IPS-18a (cell line): Measurements from ENCODE around the gene SPSB2.

Experiments used
- H3K27ac ChIP-seq: one replicate; pipeline ENCODE4 v1.5.1; 2013; ENCODE audit warnings: low read length
- H3K27me3 ChIP-seq: one replicate; pipeline ENCODE4 v1.6.1; 2013; ENCODE audit warnings: mild to moderate bottlenecking, low read length; ENCODE audit not compliant: control insufficient read depth, insufficient read depth
- H3K36me3 ChIP-seq: one replicate; pipeline ENCODE4 v1.6.1; 2013; ENCODE audit warnings: low read depth, low read length; ENCODE audit not compliant: control insufficient read depth
- H3K4me1 ChIP-seq: one replicate; pipeline ENCODE4 v1.6.1; 2013; ENCODE audit warnings: low read depth, low read length; ENCODE audit not compliant: control insufficient read depth
- H3K4me3 ChIP-seq: one replicate; pipeline ENCODE4 v1.5.1; 2013; ENCODE audit warnings: low read length
- H3K9ac ChIP-seq: one replicate; pipeline ENCODE4 v1.6.1; 2013; ENCODE audit warnings: mild to moderate bottlenecking, low read length, moderate library complexity
- H3K9me3 ChIP-seq: one replicate; pipeline ENCODE4 v1.6.1; 2013; ENCODE audit warnings: low read depth, low read length; ENCODE audit not compliant: control insufficient read depth

SPSB2 gene

DNA sequence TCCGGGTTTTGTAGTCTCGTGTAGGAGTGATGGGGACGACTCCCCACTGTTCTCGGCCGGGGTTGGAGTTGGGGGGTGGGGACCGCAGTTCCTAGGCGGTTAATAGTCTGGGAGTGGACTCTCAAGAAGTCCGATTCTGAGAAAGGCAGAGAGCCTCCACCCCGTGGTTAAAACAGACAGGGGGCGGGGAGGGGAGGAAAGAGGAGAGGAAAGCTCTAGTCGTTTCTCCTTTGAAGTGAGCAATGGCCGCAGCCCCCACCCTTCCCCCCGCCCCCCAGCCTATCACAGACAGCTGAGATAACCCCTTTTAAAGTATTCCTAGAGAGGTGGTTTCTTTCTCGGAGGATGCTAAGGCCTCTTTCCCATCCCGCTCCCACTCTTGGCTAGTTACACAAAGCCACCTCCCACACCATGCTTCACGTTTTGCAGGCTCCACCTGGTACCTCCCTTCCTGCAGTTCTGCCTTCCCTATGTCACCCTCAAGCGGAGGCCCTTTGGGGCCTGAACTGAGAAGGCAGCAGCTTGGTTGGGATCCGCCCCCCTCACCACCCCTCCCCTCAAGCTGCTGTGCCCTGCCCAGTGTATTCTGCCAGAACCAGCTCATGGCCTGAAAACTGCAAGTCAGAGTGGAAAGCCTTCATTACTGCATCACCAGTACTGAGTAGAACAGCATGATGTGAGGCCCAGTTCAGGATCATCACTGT lies 20.3 kb downstream of the SPSB2 start:
- peak overlapping the region; percentile 85 for H3K4me3 ChIP-seq
- H3K27ac ChIP-seq = no peak overlapping the region
- peak overlapping the region; percentile 57 for H3K9ac ChIP-seq
- no peaks in the 10 kb centered on the region for H3K27me3 ChIP-seq
- H3K4me1 ChIP-seq = peaks cover 4% of the 10 kb centered on the region
- peaks cover 45% of the 10 kb centered on the region for H3K36me3 ChIP-seq
- no peaks in the 10 kb centered on the region for H3K9me3 ChIP-seq

DNA sequence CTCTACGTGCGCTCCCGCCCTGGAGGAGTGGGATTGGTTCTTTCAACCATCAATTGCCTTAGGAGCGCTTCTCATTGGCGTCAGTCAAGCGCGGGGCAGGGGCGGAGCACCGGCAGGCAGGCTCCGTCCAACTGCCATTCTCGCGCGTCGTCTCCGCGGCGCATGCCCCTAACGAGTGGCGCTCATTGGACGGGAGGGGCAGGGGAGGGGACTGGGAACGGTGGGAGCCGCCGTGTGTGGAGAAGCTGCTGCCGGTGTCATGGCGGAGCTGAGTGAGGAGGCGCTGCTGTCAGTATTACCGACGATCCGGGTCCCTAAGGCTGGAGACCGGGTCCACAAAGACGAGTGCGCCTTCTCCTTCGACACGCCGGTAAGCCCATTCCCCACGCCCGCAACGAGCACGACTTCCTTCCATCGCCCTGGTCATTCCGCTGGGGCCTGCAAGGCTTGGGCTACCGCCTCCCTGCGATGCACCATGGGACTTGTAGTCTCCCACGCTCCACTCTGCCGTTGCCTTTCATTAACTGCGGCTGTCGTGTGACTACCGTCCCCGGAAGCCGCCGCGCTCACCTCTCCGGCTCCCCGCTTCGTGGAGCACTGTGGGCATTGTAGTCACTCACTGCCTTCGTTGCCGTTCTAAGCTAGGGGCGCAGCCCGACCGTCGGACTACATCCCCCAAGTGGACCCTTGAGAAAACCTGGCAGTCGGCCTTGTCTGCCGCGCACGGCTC lies 21.0 kb downstream of the SPSB2 start, which contains the start of gene USP5:
TSS of gene USP5 (plus strand) at position 230 of the 730 bp plus-strand sequence. CDS start at position 260, 30 bp downstream.
- no peaks in the 10 kb centered on the region for H3K27me3 ChIP-seq
- H3K4me3 ChIP-seq = peak within 1 kb of the TSS; percentile 85
- H3K27ac ChIP-seq = peak within 1 kb of the TSS; percentile 78
- peaks cover 45% of the 10 kb centered on the region for H3K36me3 ChIP-seq
- peak within 1 kb of the TSS; percentile 84 for H3K9ac ChIP-seq
- no peaks in the 10 kb centered on the region for H3K9me3 ChIP-seq
- peaks cover 4% of the 10 kb centered on the region for H3K4me1 ChIP-seq

DNA sequence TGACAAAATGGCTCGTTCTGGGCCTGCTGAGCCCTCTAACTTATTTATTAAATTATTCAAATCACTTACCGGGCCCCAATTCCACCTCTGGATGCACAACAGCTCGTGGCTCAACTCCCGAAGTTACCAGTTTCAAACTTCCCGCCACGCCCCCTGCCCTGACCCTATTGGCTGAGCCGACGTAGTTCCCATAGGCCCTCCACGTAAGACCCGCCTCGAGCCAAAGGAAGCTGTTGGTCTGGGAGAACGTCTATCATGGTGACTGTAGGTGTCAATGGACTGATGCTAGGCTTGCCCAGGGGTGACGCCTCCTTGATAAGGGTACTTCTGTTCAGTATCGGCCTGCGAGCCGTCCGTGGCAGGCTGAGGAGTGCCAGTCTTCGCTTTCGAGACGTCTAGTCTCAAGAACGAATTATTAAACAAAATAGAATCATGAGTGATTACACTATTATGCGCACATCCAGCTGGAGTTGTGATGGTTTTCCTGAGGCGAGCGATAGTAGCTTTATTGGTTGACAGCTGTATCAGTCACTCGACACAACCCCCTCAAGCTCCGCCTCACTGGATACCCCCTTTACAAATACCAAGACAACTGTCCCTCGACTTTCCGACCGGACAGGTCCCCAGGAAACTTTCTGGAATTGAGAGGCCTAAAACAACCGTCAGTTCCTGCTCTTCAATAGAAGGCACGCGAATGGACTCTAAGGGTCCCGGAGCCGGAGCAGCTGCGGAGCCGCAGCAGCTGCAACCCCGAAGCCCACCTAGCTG lies 21.8 kb downstream of the SPSB2 start, which contains the start of gene CDCA3:
TSS of gene CDCA3 (minus strand) at position 134 of the 768 bp plus-strand sequence. CDS start 334 bp downstream, outside the sequence.
- Histone ChIP-seq H3K36me3 (peaks cover 43% of the 10 kb centered on the region), H3K4me1 (peaks cover 4% of the 10 kb centered on the region), H3K9ac (peak within 1 kb of the TSS; percentile 84), H3K9me3 (no peaks in the 10 kb centered on the region), H3K27ac (peak within 1 kb of the TSS; percentile 78), H3K4me3 (peak within 1 kb of the TSS; percentile 85), H3K27me3 (no peaks in the 10 kb centered on the region)

DNA sequence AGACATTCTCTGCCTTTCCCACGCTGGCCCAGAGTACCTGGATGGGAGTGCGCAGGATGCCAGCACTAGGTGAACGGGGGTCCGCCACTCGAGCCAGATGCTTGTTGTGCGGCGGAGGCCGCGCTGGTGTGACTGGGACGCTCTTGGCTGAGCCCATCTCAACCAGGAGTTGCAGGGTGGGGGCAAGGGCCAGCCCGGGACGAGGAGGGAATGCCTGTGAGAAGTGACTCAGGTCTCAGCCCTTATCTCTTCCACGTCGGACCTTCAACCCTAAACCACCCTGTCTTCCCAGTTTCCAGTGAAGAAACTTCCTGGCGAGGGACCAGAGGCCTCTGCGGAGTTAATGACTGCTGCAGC lies 22.3 kb downstream of the SPSB2 start:
- Histone ChIP-seq H3K9ac (peak overlapping the region; percentile 82), H3K36me3 (peaks cover 43% of the 10 kb centered on the region), H3K27ac (no peak overlapping the region), H3K4me3 (peak overlapping the region; percentile 85), H3K9me3 (no peaks in the 10 kb centered on the region), H3K27me3 (no peaks in the 10 kb centered on the region), H3K4me1 (peaks cover 4% of the 10 kb centered on the region)

DNA sequence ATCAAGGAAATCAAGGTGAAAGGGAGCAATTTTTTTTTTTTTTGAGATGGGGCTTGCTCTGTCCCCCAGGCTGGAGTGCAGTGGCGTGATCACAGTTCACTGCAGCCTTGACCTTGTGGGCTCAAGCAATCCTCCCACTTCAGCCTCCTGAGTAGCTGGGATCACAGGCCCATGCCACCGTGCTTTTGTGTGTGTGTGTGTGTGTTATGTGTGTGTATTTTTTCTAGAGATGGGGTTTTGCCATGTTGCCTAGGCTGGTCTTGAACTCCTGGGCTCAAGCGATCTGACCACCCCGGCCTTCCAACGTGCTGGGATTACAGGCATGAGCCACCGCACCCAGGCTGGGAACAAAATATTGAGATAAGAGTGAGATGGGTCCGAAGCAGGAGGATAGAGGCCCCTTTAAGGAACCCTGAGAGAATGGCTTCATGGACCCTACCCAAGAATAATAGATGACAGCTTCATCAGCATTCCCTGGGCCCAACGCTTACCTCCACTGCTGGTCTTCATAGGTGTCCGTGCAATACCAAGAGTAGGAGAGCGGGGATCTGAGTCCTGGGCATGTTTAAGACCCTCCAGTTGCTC lies 23.0 kb downstream of the SPSB2 start:
- Histone ChIP-seq H3K36me3 (peaks cover 45% of the 10 kb centered on the region), H3K4me1 (peaks cover 4% of the 10 kb centered on the region), H3K27ac (no peak overlapping the region), H3K4me3 (peak overlapping the region; percentile 85), H3K27me3 (no peaks in the 10 kb centered on the region), H3K9me3 (no peaks in the 10 kb centered on the region), H3K9ac (peak overlapping the region; percentile 82)

DNA sequence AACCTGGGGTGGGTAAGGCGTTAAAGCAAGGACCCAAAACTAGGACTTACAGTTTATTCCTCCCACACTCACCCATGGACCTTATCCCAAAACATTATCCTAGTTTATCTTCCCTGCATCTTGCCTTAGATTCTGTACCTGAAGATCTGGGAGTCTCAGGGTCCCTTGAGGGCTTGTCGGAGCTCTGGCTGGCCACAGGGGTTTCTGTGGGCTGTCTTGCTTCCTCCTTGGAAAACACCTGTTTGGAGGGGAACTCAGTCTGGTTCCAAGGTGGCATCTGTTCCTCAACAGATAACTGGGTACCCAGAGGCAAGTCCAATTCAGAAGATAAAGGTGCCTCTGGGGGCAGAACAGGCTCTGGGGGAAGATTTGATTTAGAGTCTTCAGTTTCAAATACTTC lies 23.7 kb downstream of the SPSB2 start:
- no peak overlapping the region for H3K4me3 ChIP-seq
- H3K9me3 ChIP-seq = no peaks in the 10 kb centered on the region
- H3K27me3 ChIP-seq = no peaks in the 10 kb centered on the region
- H3K36me3 ChIP-seq = peaks cover 51% of the 10 kb centered on the region
- no peak overlapping the region for H3K27ac ChIP-seq
- peaks cover 4% of the 10 kb centered on the region for H3K4me1 ChIP-seq
- no peak overlapping the region for H3K9ac ChIP-seq

DNA sequence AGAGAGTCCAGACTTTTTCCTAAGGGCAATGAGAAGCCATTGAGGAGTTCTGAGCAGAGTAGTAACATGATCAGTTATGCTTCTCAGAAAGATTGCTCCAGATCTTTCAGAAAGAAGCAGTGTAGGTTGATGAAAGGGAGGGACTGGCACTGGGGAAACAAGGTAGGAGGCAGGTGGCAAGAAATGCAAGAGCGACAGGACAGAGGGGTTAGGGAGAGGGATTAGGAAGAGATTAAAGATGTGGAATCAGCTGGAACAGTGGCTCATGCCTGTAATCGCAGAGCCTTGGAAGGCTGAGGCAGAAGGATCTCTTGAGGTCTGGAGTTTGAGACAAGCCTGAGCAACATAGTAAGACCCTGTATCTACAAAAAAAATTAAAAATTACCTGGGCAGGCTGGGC lies 25.4 kb downstream of the SPSB2 start:
- Histone ChIP-seq H3K36me3 (peaks cover 54% of the 10 kb centered on the region), H3K9me3 (no peaks in the 10 kb centered on the region), H3K9ac (no peak overlapping the region), H3K4me1 (no peaks in the 10 kb centered on the region), H3K4me3 (no peak overlapping the region), H3K27me3 (no peaks in the 10 kb centered on the region), H3K27ac (no peak overlapping the region)

DNA sequence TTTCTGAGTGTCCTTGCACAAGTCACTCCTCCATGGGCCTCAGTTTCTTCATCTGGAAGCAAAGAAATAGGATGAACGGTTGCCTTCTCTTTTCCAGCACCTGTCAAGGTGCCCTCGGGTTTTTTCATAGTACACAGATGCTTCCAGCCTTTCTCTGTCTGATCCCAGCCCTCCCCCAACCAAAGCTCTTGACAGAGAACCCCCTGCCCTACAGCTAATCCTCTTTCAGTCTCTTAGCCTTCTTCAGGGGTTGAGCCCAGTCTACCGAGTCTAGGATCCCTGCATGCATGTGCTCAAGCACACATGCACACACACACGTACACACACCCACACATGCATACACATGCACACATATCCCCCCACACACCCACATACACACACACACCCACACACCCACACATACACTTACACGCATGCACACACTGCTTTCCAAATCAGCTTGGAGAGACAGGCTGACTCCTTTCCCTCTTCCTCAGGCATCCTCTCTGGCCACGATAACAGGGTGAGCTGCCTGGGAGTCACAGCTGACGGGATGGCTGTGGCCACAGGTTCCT lies 26.7 kb downstream of the SPSB2 start:
- Histone ChIP-seq H3K9ac (no peak overlapping the region), H3K4me1 (no peaks in the 10 kb centered on the region), H3K36me3 (peaks cover 62% of the 10 kb centered on the region), H3K9me3 (no peaks in the 10 kb centered on the region), H3K4me3 (no peak overlapping the region), H3K27ac (no peak overlapping the region), H3K27me3 (no peaks in the 10 kb centered on the region)

DNA sequence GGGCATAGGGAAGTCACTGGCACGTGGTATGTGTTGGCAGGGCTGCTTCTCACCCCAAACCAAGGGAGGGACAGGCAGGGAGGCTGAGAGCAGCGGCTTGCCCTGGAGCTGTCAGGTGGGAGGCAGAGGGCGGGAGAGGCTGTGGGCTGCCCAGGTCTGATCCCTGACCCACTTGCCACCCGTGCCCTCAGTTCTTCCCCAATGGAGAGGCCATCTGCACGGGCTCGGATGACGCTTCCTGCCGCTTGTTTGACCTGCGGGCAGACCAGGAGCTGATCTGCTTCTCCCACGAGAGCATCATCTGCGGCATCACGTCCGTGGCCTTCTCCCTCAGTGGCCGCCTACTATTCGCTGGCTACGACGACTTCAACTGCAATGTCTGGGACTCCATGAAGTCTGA lies 27.7 kb downstream of the SPSB2 start:
- H3K27ac ChIP-seq = no peak overlapping the region
- H3K27me3 ChIP-seq = no peaks in the 10 kb centered on the region
- H3K36me3 ChIP-seq = peaks cover 62% of the 10 kb centered on the region
- no peak overlapping the region for H3K4me3 ChIP-seq
- H3K4me1 ChIP-seq = no peaks in the 10 kb centered on the region
- H3K9ac ChIP-seq = no peak overlapping the region
- no peaks in the 10 kb centered on the region for H3K9me3 ChIP-seq

DNA sequence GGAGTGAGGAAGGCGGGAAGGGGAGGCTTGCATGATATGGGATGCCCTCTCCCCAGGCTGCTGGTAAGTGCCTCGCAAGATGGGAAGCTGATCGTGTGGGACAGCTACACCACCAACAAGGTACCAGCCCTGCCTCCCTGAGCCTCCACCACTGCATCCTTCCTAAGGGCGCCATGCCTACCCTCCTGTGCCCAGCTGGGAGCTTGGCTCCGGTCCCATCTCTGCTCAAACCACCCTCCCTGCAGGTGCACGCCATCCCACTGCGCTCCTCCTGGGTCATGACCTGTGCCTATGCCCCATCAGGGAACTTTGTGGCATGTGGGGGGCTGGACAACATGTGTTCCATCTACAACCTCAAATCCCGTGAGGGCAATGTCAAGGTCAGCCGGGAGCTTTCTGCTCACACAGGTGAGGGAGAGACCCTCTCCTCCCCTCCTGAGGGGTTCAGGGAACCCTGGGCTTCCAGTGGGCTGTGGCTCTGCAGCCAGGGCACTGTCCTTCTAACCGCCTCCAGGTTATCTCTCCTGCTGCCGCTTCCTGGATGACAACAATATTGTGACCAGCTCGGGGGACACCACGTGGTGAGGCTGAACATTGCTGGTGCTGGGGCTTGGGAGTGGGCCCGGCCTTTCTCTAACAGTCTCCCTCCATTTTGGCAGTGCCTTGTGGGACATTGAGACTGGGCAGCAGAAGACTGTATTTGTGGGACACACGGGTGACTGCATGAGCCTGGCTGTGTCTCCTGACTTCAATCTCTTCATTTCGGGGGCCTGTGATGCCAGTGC lies 29.8 kb downstream of the SPSB2 start:
- Histone ChIP-seq H3K36me3 (peaks cover 66% of the 10 kb centered on the region), H3K9ac (no peak overlapping the region), H3K27ac (no peak overlapping the region)

More for the DNA sequence above, 29.8 kb downstream of the SPSB2 start:
- Histone ChIP-seq H3K9me3 (no peaks in the 10 kb centered on the region), H3K4me3 (no peak overlapping the region), H3K27me3 (no peaks in the 10 kb centered on the region), H3K4me1 (no peaks in the 10 kb centered on the region)
